Kidney (tissue), 14 donors: ENCODE data around the gene METTL8. TPM values are rescaled to one million over a fixed set of nuclear protein-coding genes. Genes with fewer than 3 reads are reported as not detected.

ENCODE experiments used
- DNase-seq, 5 donors: peaks; one replicate each; pipeline ENCODE4 v3.0.0-alpha.2; 2013 to 2020
- FAIRE-seq: peaks from 2 replicates; lab custom pipeline; 2012; peaks lifted over from hg19 to GRCh38; lab: Jason Lieb, UNC
- H3K27ac ChIP-seq, 2 donors: one replicate each; pipeline ENCODE4 v1.7.0; 2013; ENCODE audit warnings: low read depth in 2 of 2, low read length in 2 of 2, inconsistent platforms in 1 of 2
- H3K27me3 ChIP-seq: one replicate; pipeline ENCODE4 v1.7.1; 2013; ENCODE audit warnings: low read length, inconsistent platforms; ENCODE audit not compliant: control insufficient read depth, insufficient read depth
- H3K36me3 ChIP-seq, 3 donors: one replicate each; pipeline versions ENCODE4 v1.7.0 to v1.7.1; 2013; ENCODE audit warnings: low read length in 3 of 3, control low read depth in 1 of 3, inconsistent platforms in 1 of 3; ENCODE audit not compliant: insufficient read depth in 3 of 3, control insufficient read depth in 2 of 3
- H3K4me1 ChIP-seq, 3 donors: one replicate each; pipeline versions ENCODE4 v1.7.0 to v1.7.1; 2013; ENCODE audit warnings: low read length in 3 of 3, inconsistent platforms in 1 of 3, low read depth in 1 of 3; ENCODE audit not compliant: control insufficient read depth in 2 of 3, insufficient read depth in 2 of 3
- H3K4me3 ChIP-seq, 3 donors: one replicate each; pipeline versions ENCODE4 v1.7.0 to v1.8.1; 2013; ENCODE audit warnings: low read length in 3 of 3, control low read depth in 1 of 3, inconsistent platforms in 1 of 3
- H3K9ac ChIP-seq, 3 donors: one replicate each; pipeline versions ENCODE4 v1.7.0 to v1.7.1; 2013; ENCODE audit warnings: low read length in 3 of 3, control low read depth in 1 of 3, inconsistent platforms in 1 of 3
- H3K9me3 ChIP-seq, 3 donors: one replicate each; pipeline versions ENCODE4 v1.7.0 to v1.7.1; 2013; ENCODE audit warnings: low read length in 3 of 3, control low read depth in 1 of 3, inconsistent platforms in 1 of 3; ENCODE audit not compliant: control insufficient read depth in 2 of 3, insufficient read depth in 1 of 3
- CTCF ChIP-seq: IDR thresholded peaks from 3 replicates; pipeline ENCODE4 v1.5.1; 2012; ENCODE audit warnings: mild to moderate bottlenecking, moderate library complexity, borderline replicate concordance; ENCODE audit not compliant: insufficient read depth; ENCODE audit errors: extremely low read depth
- intact Hi-C: fragments of 100-400 bp; cut with DNase I; formaldehyde crosslinking; loops from one replicate; pipeline ENCODE4 v1.11.1; 2022
- polyA plus RNA-seq: library from polyadenylated mRNA; stranded (reverse); fragments of 350-450 nt; fragmentation: Illumina TruSeq; extraction: RNeasy Lipid Tissue Mini Kit (QIAGEN cat#74804); gene quantifications from one replicate; pipeline ENCODE4 v1.2.3, GENCODE V29; 2014; ENCODE audit warnings: low read depth, low replicate concordance; ENCODE audit not compliant: insufficient read depth
- total RNA-seq: library from RNA; stranded (reverse); fragmentation: NEBNext Ultra II Directional; extraction: Animal tissue kit (Norgen Biotek cat#: 25700); gene quantifications from one replicate; pipeline ENCODE4 v1.2.1, GENCODE V29; 2021
- donor health status: control.
- donor health status: control.
- donor health status: control.
- donor health status: control.
- donor health status: control.
- donor health status: DM: yes; HTN: yes; CAD: no.
- donor health status: Normal renal cell carcinoma (clear cell type).

METTL8 gene
- total and polyA plus RNA-seq, 2 donors from 2014 or later, result 10.8 to 14.9 TPM

GRCh38 chr2:171307560-171307959 is 126.2 kb downstream of the METTL8 start:
- H3K36me3 ChIP-seq, result no peaks in the 10 kb centered on the region
- FAIRE-seq, result no peak
- H3K27ac ChIP-seq, result no peak overlapping the region
- no peak overlapping the region for H3K9ac ChIP-seq
- H3K4me1 ChIP-seq, result no peaks in the 10 kb centered on the region
- no peak for DNase-seq
- intact Hi-C loops, result no loop called here
- TF ChIP-seq CTCF, result no peak
- no peak overlapping the region for H3K4me3 ChIP-seq
- peaks cover 0 to 2% (median 0%) of the 10 kb centered on the region in 3 donors for H3K9me3 ChIP-seq
- H3K27me3 ChIP-seq, result no peaks in the 10 kb centered on the region

GRCh38 chr2:171297956-171298355 is 135.8 kb downstream of the METTL8 start:
- FAIRE-seq (no peak), DNase-seq (no peak)
- H3K27me3 ChIP-seq, result no peaks in the 10 kb centered on the region
- no peak overlapping the region for H3K9ac ChIP-seq
- no peaks in the 10 kb centered on the region for H3K4me1 ChIP-seq
- H3K36me3 ChIP-seq, result no peaks in the 10 kb centered on the region
- intact Hi-C loops, result no loop called here
- no peak for TF ChIP-seq CTCF
- no peaks in the 10 kb centered on the region for H3K9me3 ChIP-seq
- H3K4me3 ChIP-seq, result no peak overlapping the region
- H3K27ac ChIP-seq, result no peak overlapping the region

- Histone ChIP-seq H3K27me3 (no peaks in the 10 kb centered on the region), H3K4me3 (no peak overlapping the region), H3K4me1 (no peaks in the 10 kb centered on the region), H3K9ac (no peak overlapping the region), H3K27ac (no peak overlapping the region), H3K36me3 (no peaks in the 10 kb centered on the region), H3K9me3 (no peaks in the 10 kb centered on the region)
- no peak for DNase-seq
- no peak for FAIRE-seq
- TF ChIP-seq CTCF, result no peak
- intact Hi-C loops, result no loop called here
These were observed 139.2 kb downstream of the METTL8 start for GRCh38 chr2:171294608-171295007.

- no peak for TF ChIP-seq CTCF
- H3K9ac ChIP-seq, result no peak overlapping the region
- no peak overlapping the region for H3K27ac ChIP-seq
- H3K36me3 ChIP-seq, result no peaks in the 10 kb centered on the region
- no peaks in the 10 kb centered on the region for H3K27me3 ChIP-seq
- H3K4me1 ChIP-seq, result no peaks in the 10 kb centered on the region
- intact Hi-C loops, result no loop called here
- H3K9me3 ChIP-seq, result no peaks in the 10 kb centered on the region
- FAIRE-seq, result no peak
- no peak overlapping the region for H3K4me3 ChIP-seq
- DNase-seq, result no peak
These were observed 140.1 kb downstream of the METTL8 start for GRCh38 chr2:171293661-171294060.
